NCI-H774 (cell line): ENCODE measurements around the gene TRIM73.
"Not testable (repeated sequence)": the region's sequence is repeated elsewhere in the genome, so short reads cannot be mapped to it uniquely, and the experiment has no call there.

Experiments used
- DNase-seq: peaks from one replicate; lab custom pipeline; 2025; lab: John Stamatoyannopoulos, UW

Gene TRIM73

GRCh38 chr7:75395329-75395728 is at the start of gene TRIM73:
TRIM73 (plus strand) TSS chr7:75395629; CDS start chr7:75398934, 3,305 bp downstream.
- not testable (repeated sequence) for DNase-seq

- not testable (repeated sequence) for DNase-seq
These were observed 36.5 kb upstream of the TRIM73 start for GRCh38 chr7:75358671-75359541.

- not testable (repeated sequence) for DNase-seq
These were observed 35.9 kb upstream of the TRIM73 start for GRCh38 chr7:75359542-75359848.

- DNase-seq: not testable (repeated sequence)
These were observed 31.4 kb upstream of the TRIM73 start for GRCh38 chr7:75364079-75364478.

DNA sequence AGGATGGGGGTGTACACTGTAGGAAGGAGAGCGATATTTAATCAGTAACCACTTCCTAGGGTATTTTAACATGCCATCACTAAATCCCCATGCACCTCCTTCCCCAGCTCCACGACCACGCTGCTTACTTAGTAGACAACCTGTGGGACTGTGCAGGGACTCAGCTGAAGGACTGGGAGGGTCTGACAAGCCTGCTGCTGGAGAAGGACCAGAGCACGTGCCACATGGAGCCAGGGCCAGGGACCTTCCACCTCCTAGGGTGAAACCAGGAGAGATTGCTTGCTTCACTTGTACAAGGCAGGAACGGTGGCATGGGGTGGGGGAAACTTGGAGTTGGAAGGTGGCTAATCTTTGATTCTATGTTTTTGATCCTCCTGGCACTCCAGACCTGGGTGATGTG is 28.8 kb upstream of the TRIM73 start:
- DNase-seq: not testable (repeated sequence)

DNA sequence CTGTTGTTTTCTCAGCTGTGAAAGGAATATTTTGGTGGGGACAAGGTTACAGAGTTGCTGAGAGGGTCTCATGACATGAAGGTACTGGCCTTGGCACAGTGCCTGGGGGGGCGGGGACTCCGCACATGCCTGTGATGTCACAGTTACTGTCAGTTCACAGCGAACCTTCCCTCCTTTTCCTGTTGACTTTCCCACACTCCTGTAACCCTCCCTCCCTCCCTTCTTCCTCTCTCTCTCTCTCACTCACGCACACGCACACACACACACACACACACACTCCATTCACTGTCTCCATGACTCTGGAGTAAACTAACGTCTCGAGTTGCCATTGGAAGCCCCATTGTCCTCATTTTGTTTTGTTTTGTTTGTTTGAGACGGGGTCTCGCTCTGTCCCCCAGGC is 28.1 kb upstream of the TRIM73 start:
- not testable (repeated sequence) for DNase-seq

DNA sequence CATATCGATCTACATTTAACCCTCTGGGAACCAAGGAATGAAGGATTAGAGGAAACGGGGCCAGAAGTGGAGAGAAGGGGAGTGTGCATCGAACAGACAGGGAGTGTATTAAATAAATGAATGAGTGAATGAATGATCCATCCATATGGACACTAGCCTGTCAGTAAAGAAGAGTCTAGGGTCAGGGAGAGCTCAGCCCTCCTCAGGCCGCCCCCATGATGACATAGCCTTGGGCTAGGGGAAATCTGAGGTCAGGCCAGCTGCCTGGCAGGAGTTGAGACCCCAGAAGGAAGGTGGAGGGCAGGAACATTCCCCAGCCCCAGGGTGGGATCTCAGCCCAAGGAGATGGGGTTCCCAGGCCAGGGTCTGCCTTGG is 21.3 kb upstream of the TRIM73 start:
- not testable (repeated sequence) for DNase-seq

GRCh38 chr7:75374519-75375317 is 20.7 kb upstream of the TRIM73 start:
- not testable (repeated sequence) for DNase-seq

DNA sequence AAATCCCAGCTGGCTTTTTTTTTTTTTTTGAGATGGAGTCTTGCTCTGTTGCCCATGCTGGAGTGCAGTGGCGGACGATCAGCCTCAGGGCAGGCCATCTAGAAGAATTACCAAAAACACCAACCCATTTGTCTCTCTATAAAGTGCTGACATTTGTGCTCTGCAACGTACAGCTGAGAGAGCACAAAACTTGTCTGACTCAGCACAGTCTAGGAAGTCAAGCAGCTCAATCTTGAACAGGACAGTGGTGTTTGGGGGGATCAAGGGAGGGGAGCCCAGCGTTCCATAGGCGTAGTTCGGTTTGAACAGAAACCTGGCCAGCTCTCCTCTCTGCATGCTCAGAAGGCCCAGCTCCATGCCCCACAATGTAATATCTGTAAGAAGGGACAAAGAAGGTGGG is 2.2 kb upstream of the TRIM73 start:
- not testable (repeated sequence) for DNase-seq

- DNase-seq: not testable (repeated sequence)
These were observed 2.4 kb downstream of the TRIM73 start for GRCh38 chr7:75397865-75398264.

DNA sequence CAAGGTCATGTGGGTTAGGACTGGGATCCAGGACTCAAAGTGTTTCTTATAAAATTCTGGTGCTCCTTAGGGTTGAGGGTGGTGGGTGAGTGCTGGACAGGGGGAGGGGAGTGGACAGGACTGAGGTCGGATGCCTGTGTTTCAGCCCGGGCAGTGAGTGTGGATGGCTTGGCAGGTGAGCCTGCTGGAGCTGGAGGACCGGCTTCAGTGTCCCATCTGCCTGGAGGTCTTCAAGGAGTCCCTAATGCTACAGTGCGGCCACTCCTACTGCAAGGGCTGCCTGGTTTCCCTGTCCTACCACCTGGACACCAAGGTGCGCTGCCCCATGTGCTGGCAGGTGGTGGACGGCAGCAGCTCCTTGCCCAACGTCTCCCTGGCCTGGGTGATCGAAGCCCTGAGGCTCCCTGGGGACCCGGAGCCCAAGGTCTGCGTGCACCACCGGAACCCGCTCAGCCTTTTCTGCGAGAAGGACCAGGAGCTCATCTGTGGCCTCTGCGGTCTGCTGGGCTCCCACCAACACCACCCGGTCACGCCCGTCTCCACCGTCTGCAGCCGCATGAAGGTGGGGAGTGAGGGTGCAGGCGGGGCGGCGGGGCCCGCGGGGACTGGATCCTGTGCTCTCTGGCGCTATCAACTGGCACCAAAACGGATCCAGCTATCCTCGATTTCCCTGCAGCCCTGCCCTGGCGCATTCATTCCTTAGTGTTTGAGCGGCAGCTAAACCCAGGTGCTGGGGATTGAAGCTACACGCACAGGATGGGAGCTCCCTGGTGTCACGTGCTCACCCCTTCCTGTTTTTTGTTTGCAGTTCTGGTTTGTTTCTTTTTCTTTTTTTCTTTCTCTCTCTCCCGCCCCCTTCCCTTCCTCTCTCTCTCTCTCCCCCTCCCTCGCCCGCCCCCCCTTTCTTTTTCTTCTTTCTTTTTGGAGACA is 3.6 kb downstream of the TRIM73 start:
- DNase-seq: not testable (repeated sequence)

DNA sequence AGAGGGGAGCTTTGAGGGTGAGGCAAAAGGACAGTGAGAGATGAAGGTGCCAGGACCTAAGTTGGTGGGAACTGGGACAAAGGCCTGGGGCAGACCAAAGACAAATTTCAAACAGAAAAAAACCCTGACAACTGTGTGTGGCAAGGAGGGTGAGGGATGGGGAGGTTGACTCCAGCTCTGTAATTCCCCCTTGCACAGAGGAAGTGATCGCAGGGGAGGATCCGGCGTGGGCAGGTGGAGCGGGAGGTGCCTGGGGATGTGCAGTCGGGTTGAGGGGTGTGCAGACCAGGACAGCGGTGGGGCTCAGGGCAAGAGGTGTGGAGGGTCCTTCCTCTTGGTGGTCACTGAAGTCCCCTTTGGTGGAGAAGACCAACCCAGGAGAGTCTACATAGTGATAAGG is 5.1 kb downstream of the TRIM73 start:
- DNase-seq: not testable (repeated sequence)

DNA sequence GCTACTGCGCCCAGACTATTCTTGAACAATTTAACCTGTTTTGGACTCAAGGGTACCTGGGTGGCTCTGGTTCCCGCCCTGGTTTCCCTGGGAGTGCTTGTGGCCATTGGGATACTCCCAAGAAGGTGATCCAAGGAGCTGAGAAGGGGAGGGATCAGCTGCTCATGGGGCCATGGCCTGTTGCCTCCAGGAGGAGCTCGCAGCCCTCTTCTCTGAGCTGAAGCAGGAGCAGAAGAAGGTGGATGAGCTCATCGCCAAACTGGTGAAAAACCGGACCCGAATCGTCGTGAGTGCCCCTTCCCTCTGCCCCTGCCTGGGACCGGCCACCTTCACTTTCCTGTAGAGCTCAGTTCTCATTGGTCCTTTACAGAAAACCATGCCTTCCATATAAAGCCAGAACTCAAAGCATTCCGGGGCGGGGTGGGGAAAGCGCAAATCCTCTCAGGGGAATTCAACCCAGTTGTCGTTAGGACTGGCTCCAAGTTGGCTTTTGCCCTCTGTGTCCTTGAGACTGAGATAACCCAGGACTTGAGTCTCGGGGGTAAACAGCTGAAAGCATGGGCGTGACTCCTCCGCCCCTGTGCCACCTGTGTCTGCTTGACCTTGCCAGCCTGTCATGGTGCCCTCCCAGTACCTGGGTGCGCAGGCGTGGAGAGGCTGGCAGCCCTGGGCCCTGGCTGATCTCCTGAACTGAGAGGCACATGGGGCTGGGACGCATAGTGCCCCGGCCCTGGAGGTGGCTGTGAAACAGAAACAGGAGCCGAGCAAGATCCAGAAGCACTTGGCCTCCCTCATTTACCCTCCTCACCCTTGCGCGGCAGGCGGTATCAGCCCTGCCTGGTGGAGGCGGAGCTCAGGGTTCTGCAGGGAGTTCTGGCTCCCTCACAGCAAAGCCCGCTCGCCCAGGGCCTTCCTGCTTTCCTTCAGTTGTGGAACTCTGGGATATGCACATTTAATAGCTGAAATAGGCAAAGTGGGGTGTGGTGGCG is 8.3 kb downstream of the TRIM73 start:
- not testable (repeated sequence) for DNase-seq

GRCh38 chr7:75404663-75405062 is 9.2 kb downstream of the TRIM73 start:
- DNase-seq: not testable (repeated sequence)

DNA sequence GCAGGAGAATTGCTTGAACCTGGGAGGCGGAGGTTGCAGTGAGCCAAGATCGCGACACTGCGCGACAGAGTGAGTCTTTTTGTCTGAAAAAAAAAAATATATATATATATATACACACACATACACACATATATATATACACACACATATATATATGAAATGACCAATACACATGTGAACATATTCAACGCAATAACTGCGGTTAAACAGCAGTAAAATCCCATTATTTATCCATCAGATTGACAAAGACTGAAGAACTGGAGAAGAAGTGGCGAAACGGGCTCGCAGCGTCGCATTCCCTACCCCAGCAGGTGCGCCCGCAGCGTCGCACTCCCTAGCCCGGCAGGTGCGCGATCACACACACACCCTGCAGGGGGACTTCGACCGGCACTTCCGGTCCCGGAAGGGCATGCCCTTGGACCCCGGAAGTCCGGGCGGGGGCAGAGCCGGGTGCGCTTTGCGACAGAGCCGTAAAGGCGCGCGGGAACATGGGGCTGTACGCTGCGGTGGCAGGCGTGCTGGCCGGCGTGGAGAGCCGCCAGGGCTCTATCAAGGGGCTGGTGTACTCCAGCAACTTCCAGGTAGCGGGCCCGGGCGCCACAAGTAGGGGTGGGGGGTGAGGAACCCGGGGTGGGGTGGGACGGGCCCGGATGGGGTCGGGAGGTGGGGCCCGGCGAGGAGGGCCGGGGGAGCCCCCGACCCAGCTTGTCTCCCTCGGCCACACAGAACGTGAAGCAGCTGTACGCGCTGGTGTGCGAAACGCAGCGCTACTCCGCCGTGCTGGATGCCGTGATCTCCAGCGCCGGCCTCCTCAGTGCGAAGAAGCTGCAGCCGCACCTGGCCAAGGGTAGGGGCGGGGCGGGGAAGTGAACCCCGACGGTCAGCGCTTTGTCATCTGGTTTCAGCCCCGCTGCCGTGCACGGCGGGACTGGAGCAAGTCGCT is 14.7 kb downstream of the TRIM73 start:
- not testable (repeated sequence) for DNase-seq

DNA sequence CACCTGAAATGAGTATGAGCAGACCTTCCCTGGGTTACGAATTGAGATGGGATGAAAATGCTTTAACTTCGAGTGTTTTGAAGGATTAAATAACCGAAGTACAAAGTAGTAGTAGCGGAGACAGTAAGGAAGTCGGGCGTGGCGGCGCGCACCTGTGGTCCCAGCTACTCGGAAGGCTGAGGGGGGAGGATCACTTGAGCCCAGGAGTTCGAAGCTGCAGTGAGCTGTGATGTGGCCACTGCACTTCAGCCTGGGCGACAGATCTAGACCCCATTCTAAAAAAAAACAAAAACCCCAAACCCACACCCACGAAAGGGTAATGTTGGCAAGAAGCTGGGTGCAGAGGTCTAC is 15.4 kb downstream of the TRIM73 start:
- DNase-seq: not testable (repeated sequence)

- DNase-seq: not testable (repeated sequence)
These were observed 18.8 kb downstream of the TRIM73 start for GRCh38 chr7:75414204-75414603.

DNA sequence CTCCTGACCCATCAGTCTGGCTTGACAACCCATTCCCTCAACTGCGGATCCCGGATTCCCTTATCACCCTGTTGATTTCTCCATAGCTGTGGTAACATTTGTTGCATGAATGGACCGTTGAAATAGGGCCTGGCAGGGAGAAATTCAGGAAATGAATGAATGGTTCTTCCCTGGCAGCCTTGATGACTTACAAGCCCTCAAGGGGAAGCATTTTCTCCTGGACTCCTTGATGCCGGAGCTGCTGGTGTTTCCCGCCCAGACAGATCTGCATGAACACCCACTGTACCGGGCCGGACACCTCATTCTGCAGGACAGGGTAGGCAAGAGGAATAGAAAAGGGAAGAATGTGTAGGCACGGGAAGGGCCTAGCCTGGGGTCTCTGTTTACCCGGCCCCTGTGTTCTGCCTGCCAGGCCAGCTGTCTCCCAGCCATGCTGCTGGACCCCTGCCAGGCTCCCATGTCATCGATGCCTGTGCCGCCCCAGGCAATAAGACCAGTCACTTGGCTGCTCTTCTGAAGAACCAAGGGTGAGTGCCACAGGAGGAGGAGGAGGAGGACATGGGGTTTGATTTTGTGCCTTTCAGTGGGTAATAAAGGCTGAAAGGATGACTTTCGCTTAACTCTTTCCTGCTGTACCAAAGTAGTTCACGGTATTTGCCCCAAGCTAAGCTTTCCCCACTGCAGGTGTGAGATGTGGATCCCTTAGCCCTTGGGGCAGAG is 19.4 kb downstream of the TRIM73 start:
- DNase-seq: not testable (repeated sequence)

GRCh38 chr7:75415428-75415817 is 20.0 kb downstream of the TRIM73 start:
- DNase-seq: not testable (repeated sequence)
